ACC112 (cell line): ENCODE results near the gene SARS1.
"Not testable (repeated sequence)": the region's sequence is repeated elsewhere in the genome, so short reads cannot be mapped to it uniquely, and the experiment has no call there.

Experiments
- H2AFZ ChIP-seq: fragments of 200-600 bp; sonication (generic); one replicate; pipeline ENCODE4 v1.6.0; 2017; ENCODE audit warnings: antibody characterized with exemption, low read length; ENCODE audit not compliant: unreplicated experiment
- H3K27ac ChIP-seq: fragments of 200-600 bp; sonication (generic); 2 replicates; pipeline ENCODE4 v1.5.1; 2014; ENCODE audit warnings: low read depth, mild to moderate bottlenecking, antibody characterized with exemption, low read length, moderate library complexity
- H3K27me3 ChIP-seq: fragments of 200-600 bp; sonication (generic); 2 replicates; pipeline ENCODE4 v1.6.1; 2014; ENCODE audit warnings: mild to moderate bottlenecking, antibody characterized with exemption, low read length, moderate library complexity, mixed read lengths; ENCODE audit not compliant: insufficient read depth
- H3K36me3 ChIP-seq: fragments of 200-600 bp; sonication (generic); 2 replicates; pipeline ENCODE4 v1.6.1; 2016; ENCODE audit warnings: mild to moderate bottlenecking, antibody characterized with exemption, low read length, moderate library complexity, mixed read lengths; ENCODE audit not compliant: insufficient read depth
- H3K4me1 ChIP-seq: fragments of 200-600 bp; sonication (generic); one replicate; pipeline ENCODE4 v1.6.1; 2016; ENCODE audit warnings: low read length, mixed read lengths; ENCODE audit not compliant: insufficient read depth, unreplicated experiment, control insufficient read depth
- H3K4me3 ChIP-seq: fragments of 200-600 bp; sonication (generic); 2 replicates; pipeline ENCODE4 v1.5.1; 2014; ENCODE audit warnings: mild to moderate bottlenecking, low read depth, low read length
- H3K79me2 ChIP-seq: fragments of 200-600 bp; sonication (generic); one replicate; pipeline ENCODE4 v1.6.0; 2016; ENCODE audit warnings: low read length; ENCODE audit not compliant: control insufficient read depth, unreplicated experiment, insufficient read depth

SARS1 gene

GRCh38 chr1:109281680-109282496, 68.2 kb downstream of the SARS1 start:
- no peak overlapping the region for H3K27ac ChIP-seq
- H2AFZ ChIP-seq: peak overlapping the region; percentile 58

GRCh38 chr1:109282497-109282951, 68.8 kb downstream of the SARS1 start:
- H3K27me3 ChIP-seq: no peaks in the 10 kb centered on the region
- H3K36me3 ChIP-seq: no peaks in the 10 kb centered on the region
- H2AFZ ChIP-seq: peak overlapping the region; percentile 58
- peak overlapping the region; percentile 84 for H3K4me3 ChIP-seq
- no peak overlapping the region for H3K27ac ChIP-seq
- H3K79me2 ChIP-seq: peaks cover 21% of the 10 kb centered on the region
- H3K4me1 ChIP-seq: peaks cover 16% of the 10 kb centered on the region

More at GRCh38 chr1:109281680-109282496, 68.2 kb downstream of the SARS1 start:
- peak overlapping the region; percentile 84 for H3K4me3 ChIP-seq
- H3K79me2 ChIP-seq: peaks cover 21% of the 10 kb centered on the region
- H3K36me3 ChIP-seq: no peaks in the 10 kb centered on the region
- peaks cover 16% of the 10 kb centered on the region for H3K4me1 ChIP-seq
- no peaks in the 10 kb centered on the region for H3K27me3 ChIP-seq

- Histone ChIP-seq H3K27ac (peak within 1 kb of the TSS; percentile 52), H3K36me3 (no peaks in the 10 kb centered on the region), H3K4me3 (peak within 1 kb of the TSS; percentile 84), H2AFZ (peak within 1 kb of the TSS; percentile 58), H3K79me2 (peaks cover 21% of the 10 kb centered on the region), H3K4me1 (peaks cover 16% of the 10 kb centered on the region), H3K27me3 (no peaks in the 10 kb centered on the region)
These were observed 69.4 kb downstream of the SARS1 start, which contains the start of gene PSRC1 for GRCh38 chr1:109282952-109283747. Gene PSRC1 (minus strand): TSS chr1:109283145.

- no peaks in the 10 kb centered on the region for H3K27me3 ChIP-seq
- H3K4me1 ChIP-seq: peaks cover 16% of the 10 kb centered on the region
- H3K36me3 ChIP-seq: no peaks in the 10 kb centered on the region
- H2AFZ ChIP-seq: peak overlapping the region; percentile 50
- peak overlapping the region; percentile 84 for H3K4me3 ChIP-seq
- H3K79me2 ChIP-seq: peaks cover 21% of the 10 kb centered on the region
- peak overlapping the region; percentile 52 for H3K27ac ChIP-seq
These were observed 70.3 kb downstream of the SARS1 start for GRCh38 chr1:109283748-109284600.

GRCh38 chr1:109286762-109287161, 73.0 kb downstream of the SARS1 start:
- not testable (repeated sequence) for H3K4me3 ChIP-seq, H3K36me3 ChIP-seq, H2AFZ ChIP-seq, H3K27me3 ChIP-seq, H3K27ac ChIP-seq
- Histone ChIP-seq H3K79me2 (peaks cover 12% of the 10 kb centered on the region), H3K4me1 (peaks cover 12% of the 10 kb centered on the region)
